HG03457 (cell line): ENCODE measurements around the gene BMPR2.
"Not testable (repeated sequence)": the region's sequence is repeated elsewhere in the genome, so short reads cannot be mapped to it uniquely, and the experiment has no call there.

Experiments used
- ATAC-seq: cut with Tn5 transposase; IDR thresholded peaks from one replicate; pipeline ENCODE4 v1.9.1; 2021; ENCODE audit warnings: moderate number of reproducible peaks; ENCODE audit not compliant: unreplicated experiment

Gene BMPR2

GRCh38 chr2:202378662-202379358, 2.7 kb downstream of the BMPR2 start:
- ATAC-seq = no peak

- no peak for ATAC-seq
These were observed 6.6 kb downstream of the BMPR2 start for GRCh38 chr2:202382684-202383083.

GRCh38 chr2:202386495-202386894, 10.4 kb downstream of the BMPR2 start:
- ATAC-seq = not testable (repeated sequence)

- no peak for ATAC-seq
These were observed 11.6 kb downstream of the BMPR2 start for GRCh38 chr2:202387608-202388342.

DNA sequence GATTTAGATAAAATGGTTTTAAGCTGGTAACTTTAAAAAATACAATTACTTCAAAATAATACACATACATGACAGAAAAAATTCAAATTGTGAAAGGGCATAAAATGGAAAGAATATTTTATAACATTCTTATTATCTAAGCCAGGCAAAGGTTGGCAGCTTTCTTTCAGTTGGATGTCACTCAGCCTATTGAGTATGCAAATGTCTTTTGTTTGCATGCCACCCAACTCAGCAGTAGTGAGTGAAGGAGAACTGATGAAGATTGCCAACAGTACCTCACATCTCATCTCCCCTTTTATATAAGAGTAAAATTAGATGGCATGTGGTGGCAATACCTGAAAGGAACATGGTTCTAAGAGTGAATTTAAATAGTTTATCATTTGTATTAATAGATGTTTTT, 24.8 kb downstream of the BMPR2 start:
- ATAC-seq = no peak

DNA sequence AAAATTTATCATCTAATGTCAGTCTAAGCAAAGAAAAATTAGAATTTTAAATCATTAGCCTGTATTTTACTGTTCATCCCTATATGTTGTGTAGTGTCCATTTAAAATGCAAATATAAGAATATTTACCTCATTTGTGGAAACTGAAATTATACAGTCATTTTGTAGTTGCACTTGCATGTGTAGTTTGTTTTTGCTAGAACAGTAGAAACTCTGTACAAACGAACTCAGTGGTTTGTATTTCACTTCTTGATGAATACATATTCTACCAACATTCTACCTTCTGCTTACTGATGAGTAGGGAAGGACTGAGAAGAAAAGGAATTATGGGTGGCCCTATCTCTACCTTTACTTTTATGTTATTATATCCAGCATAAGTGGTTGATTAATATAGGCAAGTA, 29.7 kb downstream of the BMPR2 start:
- no peak for ATAC-seq

GRCh38 chr2:202406445-202406978, 30.4 kb downstream of the BMPR2 start:
- ATAC-seq = no peak

GRCh38 chr2:202408546-202409140, 32.5 kb downstream of the BMPR2 start:
- no peak for ATAC-seq

DNA sequence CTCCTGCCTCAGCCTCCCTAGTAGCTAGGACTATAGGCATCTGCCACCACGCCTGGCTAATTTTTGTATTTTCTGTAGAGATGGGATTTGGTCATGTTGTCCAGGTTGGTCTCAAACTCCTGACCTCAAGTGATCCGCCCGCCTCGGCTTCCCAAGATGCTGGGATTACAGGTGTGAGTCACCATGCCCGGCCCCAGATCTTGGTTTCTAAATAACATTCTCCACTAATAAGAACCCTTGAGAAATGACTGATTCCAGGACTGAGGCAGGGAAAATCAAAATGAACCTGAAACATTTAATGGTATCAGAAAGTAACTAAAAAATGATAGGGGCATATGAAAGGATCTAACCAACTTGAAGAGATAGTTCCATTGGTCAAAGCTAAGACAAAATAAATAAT, 34.0 kb downstream of the BMPR2 start:
- ATAC-seq = no peak

DNA sequence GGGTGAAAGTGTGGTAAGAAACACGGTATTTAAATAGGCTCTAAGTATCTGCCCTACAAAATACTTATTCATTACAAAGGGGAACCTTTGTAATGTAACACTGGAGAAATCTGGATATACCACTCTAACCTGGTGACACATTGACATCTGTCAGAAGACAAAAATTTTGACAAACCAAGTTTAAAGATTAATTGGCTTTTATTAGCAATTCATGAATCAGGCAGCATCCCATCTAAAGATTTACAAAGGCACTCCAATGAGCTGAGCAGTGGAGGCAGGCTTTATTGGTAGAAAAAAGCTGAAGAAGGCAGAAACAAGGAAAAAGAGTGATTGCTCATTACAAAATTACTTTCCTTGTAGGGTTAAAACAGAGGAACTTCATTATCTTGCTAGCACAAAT, 35.0 kb downstream of the BMPR2 start:
- no peak for ATAC-seq

DNA sequence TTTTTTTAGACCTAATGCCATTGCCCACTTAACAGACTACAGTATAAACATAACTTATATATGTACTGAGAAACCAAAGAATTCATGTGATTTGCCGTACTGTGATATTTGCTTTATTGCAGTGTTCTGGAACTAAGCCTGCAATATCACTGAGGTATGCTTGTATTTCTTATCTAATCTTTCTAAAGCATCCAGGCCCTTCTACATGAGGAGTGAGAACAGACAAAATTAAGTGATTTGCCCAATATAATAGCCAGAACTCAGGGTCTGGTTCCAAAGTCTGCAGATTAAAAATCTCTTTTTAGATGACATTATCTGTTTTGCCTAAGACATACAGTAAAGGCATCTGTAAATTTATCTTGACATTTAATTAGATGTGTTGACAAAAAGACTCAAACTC, 41.9 kb downstream of the BMPR2 start:
- no peak for ATAC-seq

DNA sequence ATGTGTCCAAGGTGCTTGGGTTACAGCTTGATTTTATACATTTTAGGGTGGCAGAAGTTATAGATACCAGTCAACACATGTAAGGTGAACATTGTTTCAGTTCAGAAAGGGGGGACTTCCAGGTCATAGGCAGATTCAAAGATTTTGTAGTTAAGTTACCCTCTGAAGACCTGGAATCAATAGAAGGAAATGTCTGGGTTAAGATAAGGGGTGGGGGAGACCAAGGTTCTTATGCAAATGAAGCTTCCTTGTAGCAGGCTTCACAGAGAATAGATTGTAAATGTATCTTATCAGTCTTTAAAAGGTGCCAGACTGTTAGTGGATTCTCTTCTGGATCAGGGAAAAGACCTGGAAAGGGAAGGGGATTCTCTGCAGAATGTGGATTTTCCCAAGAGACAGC, 42.4 kb downstream of the BMPR2 start:
- ATAC-seq = no peak

GRCh38 chr2:202423139-202423538, 47.0 kb downstream of the BMPR2 start:
- no peak for ATAC-seq

GRCh38 chr2:202425036-202425435, 48.9 kb downstream of the BMPR2 start:
- no peak for ATAC-seq

DNA sequence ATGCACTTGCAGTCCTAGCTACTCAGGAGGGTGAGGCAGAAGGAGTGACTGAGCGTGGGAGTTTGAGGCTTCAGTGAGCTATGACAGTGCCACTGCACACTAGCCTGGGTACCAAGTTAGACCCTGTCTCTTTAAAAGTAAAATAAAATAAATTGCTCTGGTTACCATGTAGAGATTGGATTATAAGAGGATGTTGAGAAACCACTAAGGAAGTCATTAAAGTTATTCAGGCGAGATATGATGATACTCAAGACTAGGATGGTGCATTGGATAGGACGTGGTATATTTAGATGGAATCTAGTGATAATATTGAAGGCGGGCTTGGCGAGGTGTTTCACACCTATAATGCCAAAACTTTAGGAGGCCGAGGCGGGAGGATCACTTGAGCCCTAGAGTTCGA, 50.6 kb downstream of the BMPR2 start:
- no peak for ATAC-seq

DNA sequence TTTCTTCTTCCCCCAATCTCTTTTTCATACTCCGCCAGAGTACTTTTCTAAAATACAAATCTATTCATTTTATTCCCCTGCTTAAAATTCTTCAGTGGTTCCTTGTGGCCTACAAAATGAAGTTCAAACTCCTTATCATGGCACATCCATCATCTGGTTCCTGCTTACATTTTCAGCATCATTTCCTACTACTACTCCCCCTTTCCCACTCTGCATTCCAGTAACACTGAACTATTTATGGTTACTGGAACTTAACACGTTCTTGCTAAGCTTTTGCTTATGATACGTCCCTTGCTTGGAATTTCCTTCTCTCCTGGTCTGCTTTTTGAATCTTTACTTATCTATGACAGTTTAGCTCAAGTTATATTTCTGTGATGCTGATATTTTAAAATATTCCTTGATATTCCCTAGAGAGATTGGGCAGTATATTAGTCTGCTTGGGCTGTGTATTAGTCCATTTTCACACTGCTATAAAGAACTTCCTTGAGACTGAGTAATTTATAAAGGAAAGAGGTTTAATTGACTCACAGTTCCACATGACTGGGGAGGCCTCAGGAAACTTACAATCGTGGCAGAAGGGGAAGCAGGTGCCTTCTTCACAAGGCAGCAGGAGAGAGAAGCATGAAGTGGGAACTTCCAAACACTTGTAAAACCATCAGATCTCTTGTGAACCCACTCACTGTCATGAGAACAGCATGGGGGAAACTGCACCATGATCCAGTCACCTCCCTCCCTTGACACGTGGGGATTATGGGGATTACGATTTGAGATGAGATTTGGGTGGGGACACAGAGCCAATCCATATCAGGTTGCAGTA, 53.2 kb downstream of the BMPR2 start:
- no peak for ATAC-seq

- no peak for ATAC-seq
These were observed 56.6 kb downstream of the BMPR2 start for GRCh38 chr2:202432776-202433175.

DNA sequence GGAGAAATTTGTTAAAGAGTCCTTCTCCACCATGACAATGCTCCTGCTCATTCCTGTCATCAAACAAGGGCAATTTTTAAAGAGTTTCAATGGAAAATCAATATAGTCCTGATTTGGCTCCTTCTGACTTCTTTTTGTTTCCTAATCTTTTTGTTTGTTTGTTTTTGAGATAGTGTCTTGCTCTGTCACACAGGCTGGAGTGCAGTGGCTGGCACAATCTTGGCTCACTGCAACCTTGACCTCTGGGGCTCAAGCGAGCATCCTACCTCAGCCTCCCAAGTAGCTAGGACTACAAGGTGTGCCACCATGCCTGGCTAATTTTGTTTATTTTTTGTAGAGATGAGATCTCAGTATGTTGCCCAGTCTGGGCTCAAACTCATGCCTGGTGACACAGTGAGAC, 58.3 kb downstream of the BMPR2 start:
- ATAC-seq = no peak

- ATAC-seq = no peak
These were observed 60.5 kb downstream of the BMPR2 start for GRCh38 chr2:202436626-202437025.

- not testable (repeated sequence) for ATAC-seq
These were observed 64.0 kb downstream of the BMPR2 start for GRCh38 chr2:202440117-202440516.

DNA sequence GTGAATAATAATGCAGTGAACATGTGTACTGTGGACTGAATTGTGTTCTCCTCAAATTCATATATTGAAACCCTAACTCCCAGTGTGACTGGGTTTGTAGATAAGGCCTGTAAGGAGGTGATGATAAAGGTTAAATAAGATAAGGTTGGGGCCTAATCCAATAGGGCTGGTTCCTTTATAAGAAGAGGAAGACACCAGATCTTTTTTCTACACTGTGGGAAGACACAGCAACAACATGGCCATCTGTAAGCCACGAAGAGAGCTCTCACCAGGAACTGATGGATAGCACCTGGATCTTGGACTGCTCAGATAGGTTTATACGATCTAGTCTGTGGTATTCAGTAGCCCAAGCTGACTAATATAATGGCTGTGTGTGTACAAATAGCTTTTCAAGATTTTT, 66.8 kb downstream of the BMPR2 start:
- ATAC-seq = no peak
